Loucy (cell line): ENCODE data around the gene MCM5.

Source experiments
- EZH2phosphoT487 ChIP-seq: fragments of 200-600 bp; IDR thresholded peaks from 2 replicates; pipeline ENCODE4 v1.6.1; 2018; ENCODE audit warnings: antibody characterized with exemption, mild to moderate bottlenecking, moderate library complexity, borderline replicate concordance
- TF ChIP-seq, protein P1 (sequence below): fragments of 200-600 bp; sonication (generic); conservative IDR thresholded peaks from 2 replicates; pipeline ENCODE4 v1.5.1; 2014; ENCODE audit warnings: mild to moderate bottlenecking, antibody characterized with exemption, low read length

DNA sequence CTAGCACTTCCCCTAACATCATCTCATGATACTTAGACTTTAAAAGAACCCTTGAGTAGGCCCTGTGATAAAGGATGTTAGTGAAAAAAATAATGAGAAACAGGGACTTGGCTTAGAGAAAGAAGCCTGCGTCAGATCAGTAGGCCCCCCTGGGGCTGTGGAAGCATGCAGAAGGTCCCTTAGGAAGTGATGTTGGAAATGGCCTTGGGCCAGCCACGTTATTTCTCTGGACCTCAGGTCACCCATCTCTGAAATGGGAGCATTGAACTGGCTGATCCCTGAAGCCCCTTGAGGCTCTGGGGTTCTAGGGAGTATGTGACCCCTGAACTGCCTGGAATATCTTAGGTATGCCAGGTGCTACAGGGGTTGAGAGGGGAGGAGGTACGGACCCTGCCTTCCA is 40.2 kb downstream of the MCM5 start:
- TF ChIP-seq, protein P1, sequence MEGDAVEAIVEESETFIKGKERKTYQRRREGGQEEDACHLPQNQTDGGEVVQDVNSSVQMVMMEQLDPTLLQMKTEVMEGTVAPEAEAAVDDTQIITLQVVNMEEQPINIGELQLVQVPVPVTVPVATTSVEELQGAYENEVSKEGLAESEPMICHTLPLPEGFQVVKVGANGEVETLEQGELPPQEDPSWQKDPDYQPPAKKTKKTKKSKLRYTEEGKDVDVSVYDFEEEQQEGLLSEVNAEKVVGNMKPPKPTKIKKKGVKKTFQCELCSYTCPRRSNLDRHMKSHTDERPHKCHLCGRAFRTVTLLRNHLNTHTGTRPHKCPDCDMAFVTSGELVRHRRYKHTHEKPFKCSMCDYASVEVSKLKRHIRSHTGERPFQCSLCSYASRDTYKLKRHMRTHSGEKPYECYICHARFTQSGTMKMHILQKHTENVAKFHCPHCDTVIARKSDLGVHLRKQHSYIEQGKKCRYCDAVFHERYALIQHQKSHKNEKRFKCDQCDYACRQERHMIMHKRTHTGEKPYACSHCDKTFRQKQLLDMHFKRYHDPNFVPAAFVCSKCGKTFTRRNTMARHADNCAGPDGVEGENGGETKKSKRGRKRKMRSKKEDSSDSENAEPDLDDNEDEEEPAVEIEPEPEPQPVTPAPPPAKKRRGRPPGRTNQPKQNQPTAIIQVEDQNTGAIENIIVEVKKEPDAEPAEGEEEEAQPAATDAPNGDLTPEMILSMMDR: no peak
- no peak for TF ChIP-seq EZH2phosphoT487
